GM10266 (cell line): ENCODE measurements around the gene PLSCR5.

Experiments
- DNase-seq: peaks from one replicate; pipeline ENCODE4 v3.0.0; 2012; ENCODE audit errors: extremely low spot score
- CTCF ChIP-seq: IDR thresholded peaks from 2 replicates; pipeline ENCODE4 v1.5.1; 2012; ENCODE audit warnings: mild to moderate bottlenecking, low read depth; ENCODE audit not compliant: control insufficient read depth, insufficient read depth; ENCODE audit errors: missing control alignments

PLSCR5 gene

GRCh38 chr3:146557745-146558144, 47.4 kb downstream of the PLSCR5 start:
- TF ChIP-seq CTCF: no peak
- no peak for DNase-seq

GRCh38 chr3:146555311-146555710, 49.8 kb downstream of the PLSCR5 start:
- no peak for TF ChIP-seq CTCF
- no peak for DNase-seq

- no peak for DNase-seq
- no peak for TF ChIP-seq CTCF
Measured at GRCh38 chr3:146554151-146554760, 50.9 kb downstream of the PLSCR5 start.

- TF ChIP-seq CTCF: no peak
- peak; percentile 37 for DNase-seq
Measured at GRCh38 chr3:146550743-146551510, 54.2 kb downstream of the PLSCR5 start.

GRCh38 chr3:146550070-146550615, 55.0 kb downstream of the PLSCR5 start:
- no peak for DNase-seq

GRCh38 chr3:146547235-146547835, 57.8 kb downstream of the PLSCR5 start:
- TF ChIP-seq CTCF: no peak
- no peak for DNase-seq

More at GRCh38 chr3:146550070-146550615, 55.0 kb downstream of the PLSCR5 start:
- TF ChIP-seq CTCF: no peak
